ENCODE results near the gene OTOG.

OTOG gene

GRCh38 chr11:17552041-17552355 lies 4.9 kb downstream of the OTOG start:
- TF ChIP-seq SPI1 (IDR thresholded peaks at IDR 0.05; ENCODE audit: borderline replicate concordance, low read depth) (no peak), GABPA (IDR thresholded peaks at IDR 0.05; ENCODE audit: low read depth) (no peak), POLR2AphosphoS5 (IDR thresholded peaks at IDR 0.05; ENCODE audit: low read depth) (no peak)
- TF ChIP-seq, protein P1, sequence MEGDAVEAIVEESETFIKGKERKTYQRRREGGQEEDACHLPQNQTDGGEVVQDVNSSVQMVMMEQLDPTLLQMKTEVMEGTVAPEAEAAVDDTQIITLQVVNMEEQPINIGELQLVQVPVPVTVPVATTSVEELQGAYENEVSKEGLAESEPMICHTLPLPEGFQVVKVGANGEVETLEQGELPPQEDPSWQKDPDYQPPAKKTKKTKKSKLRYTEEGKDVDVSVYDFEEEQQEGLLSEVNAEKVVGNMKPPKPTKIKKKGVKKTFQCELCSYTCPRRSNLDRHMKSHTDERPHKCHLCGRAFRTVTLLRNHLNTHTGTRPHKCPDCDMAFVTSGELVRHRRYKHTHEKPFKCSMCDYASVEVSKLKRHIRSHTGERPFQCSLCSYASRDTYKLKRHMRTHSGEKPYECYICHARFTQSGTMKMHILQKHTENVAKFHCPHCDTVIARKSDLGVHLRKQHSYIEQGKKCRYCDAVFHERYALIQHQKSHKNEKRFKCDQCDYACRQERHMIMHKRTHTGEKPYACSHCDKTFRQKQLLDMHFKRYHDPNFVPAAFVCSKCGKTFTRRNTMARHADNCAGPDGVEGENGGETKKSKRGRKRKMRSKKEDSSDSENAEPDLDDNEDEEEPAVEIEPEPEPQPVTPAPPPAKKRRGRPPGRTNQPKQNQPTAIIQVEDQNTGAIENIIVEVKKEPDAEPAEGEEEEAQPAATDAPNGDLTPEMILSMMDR (IDR thresholded peaks at IDR 0.05; ENCODE audit: insufficient read depth, low read length) = no peak
- TF ChIP-seq, protein P2, sequence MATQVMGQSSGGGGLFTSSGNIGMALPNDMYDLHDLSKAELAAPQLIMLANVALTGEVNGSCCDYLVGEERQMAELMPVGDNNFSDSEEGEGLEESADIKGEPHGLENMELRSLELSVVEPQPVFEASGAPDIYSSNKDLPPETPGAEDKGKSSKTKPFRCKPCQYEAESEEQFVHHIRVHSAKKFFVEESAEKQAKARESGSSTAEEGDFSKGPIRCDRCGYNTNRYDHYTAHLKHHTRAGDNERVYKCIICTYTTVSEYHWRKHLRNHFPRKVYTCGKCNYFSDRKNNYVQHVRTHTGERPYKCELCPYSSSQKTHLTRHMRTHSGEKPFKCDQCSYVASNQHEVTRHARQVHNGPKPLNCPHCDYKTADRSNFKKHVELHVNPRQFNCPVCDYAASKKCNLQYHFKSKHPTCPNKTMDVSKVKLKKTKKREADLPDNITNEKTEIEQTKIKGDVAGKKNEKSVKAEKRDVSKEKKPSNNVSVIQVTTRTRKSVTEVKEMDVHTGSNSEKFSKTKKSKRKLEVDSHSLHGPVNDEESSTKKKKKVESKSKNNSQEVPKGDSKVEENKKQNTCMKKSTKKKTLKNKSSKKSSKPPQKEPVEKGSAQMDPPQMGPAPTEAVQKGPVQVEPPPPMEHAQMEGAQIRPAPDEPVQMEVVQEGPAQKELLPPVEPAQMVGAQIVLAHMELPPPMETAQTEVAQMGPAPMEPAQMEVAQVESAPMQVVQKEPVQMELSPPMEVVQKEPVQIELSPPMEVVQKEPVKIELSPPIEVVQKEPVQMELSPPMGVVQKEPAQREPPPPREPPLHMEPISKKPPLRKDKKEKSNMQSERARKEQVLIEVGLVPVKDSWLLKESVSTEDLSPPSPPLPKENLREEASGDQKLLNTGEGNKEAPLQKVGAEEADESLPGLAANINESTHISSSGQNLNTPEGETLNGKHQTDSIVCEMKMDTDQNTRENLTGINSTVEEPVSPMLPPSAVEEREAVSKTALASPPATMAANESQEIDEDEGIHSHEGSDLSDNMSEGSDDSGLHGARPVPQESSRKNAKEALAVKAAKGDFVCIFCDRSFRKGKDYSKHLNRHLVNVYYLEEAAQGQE (IDR thresholded peaks at IDR 0.05; ENCODE audit: insufficient replicate concordance, low read depth) = no peak
- H3K27ac ChIP-seq (replicated peaks) = no peak overlapping the region
- no peak for DNase-seq (ENCODE audit: low read depth in 1 of 2, low spot score in 1 of 2)
- peaks cover under 1% of the 10 kb centered on the region for H3K27me3 ChIP-seq (ENCODE audit: insufficient read depth, poor library complexity, severe bottlenecking)
- H3K4me3 ChIP-seq (replicated peaks; ENCODE audit: insufficient read depth, low read length) = no peak overlapping the region

GRCh38 chr11:17552392-17553248 lies 5.6 kb downstream of the OTOG start:
- no peak overlapping the region for H3K27ac ChIP-seq (replicated peaks)
- H3K27me3 ChIP-seq (ENCODE audit: insufficient read depth, poor library complexity, severe bottlenecking) = no peaks in the 10 kb centered on the region
- no peak overlapping the region for H3K4me3 ChIP-seq (replicated peaks; ENCODE audit: insufficient read depth, low read length)
- no peak for DNase-seq (ENCODE audit: low read depth in 1 of 2, low spot score in 1 of 2)
- TF ChIP-seq POLR2AphosphoS5 (IDR thresholded peaks at IDR 0.05; ENCODE audit: low read depth) = no peak
- TF ChIP-seq, protein P2 (IDR thresholded peaks at IDR 0.05; ENCODE audit: insufficient replicate concordance, low read depth) = no peak
- no peak for TF ChIP-seq GABPA (IDR thresholded peaks at IDR 0.05; ENCODE audit: low read depth)
- TF ChIP-seq, protein P1 (IDR thresholded peaks at IDR 0.05; ENCODE audit: insufficient read depth, low read length) = no peak
- no peak for TF ChIP-seq SPI1 (IDR thresholded peaks at IDR 0.05; ENCODE audit: borderline replicate concordance, low read depth)

- TF ChIP-seq GABPA (IDR thresholded peaks at IDR 0.05; ENCODE audit: low read depth) (no peak), POLR2AphosphoS5 (IDR thresholded peaks at IDR 0.05; ENCODE audit: low read depth) (no peak), SPI1 (IDR thresholded peaks at IDR 0.05; ENCODE audit: borderline replicate concordance, low read depth) (no peak)
- TF ChIP-seq, protein P2 (IDR thresholded peaks at IDR 0.05; ENCODE audit: insufficient replicate concordance, low read depth) = no peak
- TF ChIP-seq, protein P1 (IDR thresholded peaks at IDR 0.05; ENCODE audit: insufficient read depth, low read length) = no peak
- H3K4me3 ChIP-seq (replicated peaks; ENCODE audit: insufficient read depth, low read length) = no peak overlapping the region
Observed at GRCh38 chr11:17553249-17553546, 6.1 kb downstream of the OTOG start.

More at GRCh38 chr11:17553249-17553546, 6.1 kb downstream of the OTOG start:
- H3K27me3 ChIP-seq (ENCODE audit: insufficient read depth, poor library complexity, severe bottlenecking) = no peaks in the 10 kb centered on the region
- no peak for DNase-seq (ENCODE audit: low read depth in 1 of 2, low spot score in 1 of 2)
- H3K27ac ChIP-seq (replicated peaks) = no peak overlapping the region

All from HL-60 (cell line).